ENCODE results near the gene POLE. TPM values are rescaled to one million over a fixed set of nuclear protein-coding genes. Genes with fewer than 3 reads are reported as not detected.

POLE gene, protein sequence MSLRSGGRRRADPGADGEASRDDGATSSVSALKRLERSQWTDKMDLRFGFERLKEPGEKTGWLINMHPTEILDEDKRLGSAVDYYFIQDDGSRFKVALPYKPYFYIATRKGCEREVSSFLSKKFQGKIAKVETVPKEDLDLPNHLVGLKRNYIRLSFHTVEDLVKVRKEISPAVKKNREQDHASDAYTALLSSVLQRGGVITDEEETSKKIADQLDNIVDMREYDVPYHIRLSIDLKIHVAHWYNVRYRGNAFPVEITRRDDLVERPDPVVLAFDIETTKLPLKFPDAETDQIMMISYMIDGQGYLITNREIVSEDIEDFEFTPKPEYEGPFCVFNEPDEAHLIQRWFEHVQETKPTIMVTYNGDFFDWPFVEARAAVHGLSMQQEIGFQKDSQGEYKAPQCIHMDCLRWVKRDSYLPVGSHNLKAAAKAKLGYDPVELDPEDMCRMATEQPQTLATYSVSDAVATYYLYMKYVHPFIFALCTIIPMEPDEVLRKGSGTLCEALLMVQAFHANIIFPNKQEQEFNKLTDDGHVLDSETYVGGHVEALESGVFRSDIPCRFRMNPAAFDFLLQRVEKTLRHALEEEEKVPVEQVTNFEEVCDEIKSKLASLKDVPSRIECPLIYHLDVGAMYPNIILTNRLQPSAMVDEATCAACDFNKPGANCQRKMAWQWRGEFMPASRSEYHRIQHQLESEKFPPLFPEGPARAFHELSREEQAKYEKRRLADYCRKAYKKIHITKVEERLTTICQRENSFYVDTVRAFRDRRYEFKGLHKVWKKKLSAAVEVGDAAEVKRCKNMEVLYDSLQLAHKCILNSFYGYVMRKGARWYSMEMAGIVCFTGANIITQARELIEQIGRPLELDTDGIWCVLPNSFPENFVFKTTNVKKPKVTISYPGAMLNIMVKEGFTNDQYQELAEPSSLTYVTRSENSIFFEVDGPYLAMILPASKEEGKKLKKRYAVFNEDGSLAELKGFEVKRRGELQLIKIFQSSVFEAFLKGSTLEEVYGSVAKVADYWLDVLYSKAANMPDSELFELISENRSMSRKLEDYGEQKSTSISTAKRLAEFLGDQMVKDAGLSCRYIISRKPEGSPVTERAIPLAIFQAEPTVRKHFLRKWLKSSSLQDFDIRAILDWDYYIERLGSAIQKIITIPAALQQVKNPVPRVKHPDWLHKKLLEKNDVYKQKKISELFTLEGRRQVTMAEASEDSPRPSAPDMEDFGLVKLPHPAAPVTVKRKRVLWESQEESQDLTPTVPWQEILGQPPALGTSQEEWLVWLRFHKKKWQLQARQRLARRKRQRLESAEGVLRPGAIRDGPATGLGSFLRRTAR (N-terminal part only)
- 10 to 100 TPM in 4 of 8 experiments, 1 to 10 TPM in 4; 4.6 to 80.2 (median 12.4) TPM for total RNA-seq

- Histone ChIP-seq H3K4me3 (peak within 1 kb of the TSS; percentile 73 to 91 (median 90)), H3K27ac (peak within 1 kb of the TSS in 1 of 2 donors; percentile 58), H3K4me1 (replicated peaks in 1 of 2) (peaks cover 0 to 5% of the 10 kb centered on the region in 2 donors)
- no CpG with 5 or more reads among the region's 134 CpGs for WGBS, 10 experiments
- ATAC-seq (replicated peaks in 6 of 8), result peak; percentile 88 to 96 (median 94)
- in situ Hi-C loops (cut with MboI; ENCODE audit: low pct_unique_long_range_greater_than_20kb in 2 of 9, low sequenced_read_pairs in 9 of 9, unreplicated experiment in 9 of 9), result no loop called here
Observed at GRCh38 chr12:132687211-132688164, at the start of gene POLE, which contains the start of gene PXMP2. TSS of gene POLE (minus strand) at chr12:132687342. CDS start at chr12:132687315, 27 bp downstream. TSS of gene PXMP2 (plus strand) at chr12:132687587. CDS start at chr12:132687671, 84 bp downstream.

GRCh38 chr12:132736913-132737312 is 49.8 kb upstream of the POLE start:
- H3K4me1 ChIP-seq (replicated peaks in 1 of 2), result no peaks in the 10 kb centered on the region
- H3K27ac ChIP-seq, result no peak overlapping the region
- ATAC-seq (replicated peaks in 6 of 8), result peak in 1 of 8 experiments; percentile 13
- in situ Hi-C loops (cut with MboI; ENCODE audit: low pct_unique_long_range_greater_than_20kb in 2 of 9, low sequenced_read_pairs in 9 of 9, unreplicated experiment in 9 of 9), result no loop called here
- H3K4me3 ChIP-seq, result no peak overlapping the region
- 89 to 100% (median 100%) methylated on average over 1 to 4 of the region's 15 CpGs; no CpG with 5 or more reads in 5 of the 10 experiments for WGBS, 10 experiments

DNA sequence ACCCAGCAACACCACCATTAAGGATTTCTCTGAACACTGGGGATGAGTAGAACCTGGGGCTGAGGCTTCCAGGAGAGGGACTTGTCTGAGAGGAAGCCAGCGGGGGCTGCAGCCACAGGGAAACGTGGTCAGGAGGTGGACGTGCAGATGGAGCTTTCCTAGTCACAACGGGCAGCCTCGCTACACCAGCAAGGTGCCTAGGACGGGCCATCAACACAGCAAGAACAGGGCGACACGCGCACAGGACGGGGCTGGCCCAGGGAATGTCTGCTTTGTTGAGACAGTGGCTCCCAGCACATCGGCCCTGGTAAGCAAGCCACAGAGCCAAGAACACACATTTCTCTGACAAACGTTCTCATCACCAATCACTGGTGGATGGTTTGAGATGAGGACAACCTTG is 49.2 kb upstream of the POLE start:
- no peak for ATAC-seq (replicated peaks in 6 of 8)
- Histone ChIP-seq H3K27ac (no peak overlapping the region), H3K4me1 (replicated peaks in 1 of 2) (no peaks in the 10 kb centered on the region), H3K4me3 (no peak overlapping the region)
- in situ Hi-C loops (cut with MboI; ENCODE audit: low pct_unique_long_range_greater_than_20kb in 2 of 9, low sequenced_read_pairs in 9 of 9, unreplicated experiment in 9 of 9), result no loop called here
- WGBS, 10 experiments, result 83 to 97% (median 94%) methylated on average over 1 to 9 of the region's 12 CpGs; no CpG with 5 or more reads in 6 of the 10 experiments

DNA sequence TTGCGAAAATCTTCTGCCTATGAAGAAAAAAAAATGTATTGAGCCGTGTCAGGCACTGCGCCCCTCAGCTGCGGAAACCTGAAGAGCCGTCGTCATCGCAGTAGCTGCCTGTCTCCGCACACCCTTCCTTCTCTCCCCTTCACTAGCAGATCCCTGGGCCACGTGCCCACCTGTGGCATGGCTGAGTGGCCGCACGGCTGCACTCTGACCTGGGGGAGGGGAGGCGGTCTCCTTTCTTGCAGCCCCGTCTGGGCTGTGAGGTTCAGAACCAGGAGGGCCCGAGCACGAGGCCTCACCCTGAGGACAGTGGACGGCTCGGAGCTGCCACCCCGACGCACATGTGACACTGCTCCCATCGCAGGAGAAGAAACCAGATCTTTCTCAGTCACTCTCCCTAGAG is 48.4 kb upstream of the POLE start:
- in situ Hi-C loops (cut with MboI; ENCODE audit: low pct_unique_long_range_greater_than_20kb in 2 of 9, low sequenced_read_pairs in 9 of 9, unreplicated experiment in 9 of 9), result no loop called here
- 95 to 100% (median 100%) methylated on average over 1 to 7 of the region's 20 CpGs; no CpG with 5 or more reads in 3 of the 10 experiments for WGBS, 10 experiments
- Histone ChIP-seq H3K4me3 (no peak overlapping the region), H3K27ac (no peak overlapping the region), H3K4me1 (replicated peaks in 1 of 2) (no peaks in the 10 kb centered on the region)
- ATAC-seq (replicated peaks in 6 of 8), result no peak

DNA sequence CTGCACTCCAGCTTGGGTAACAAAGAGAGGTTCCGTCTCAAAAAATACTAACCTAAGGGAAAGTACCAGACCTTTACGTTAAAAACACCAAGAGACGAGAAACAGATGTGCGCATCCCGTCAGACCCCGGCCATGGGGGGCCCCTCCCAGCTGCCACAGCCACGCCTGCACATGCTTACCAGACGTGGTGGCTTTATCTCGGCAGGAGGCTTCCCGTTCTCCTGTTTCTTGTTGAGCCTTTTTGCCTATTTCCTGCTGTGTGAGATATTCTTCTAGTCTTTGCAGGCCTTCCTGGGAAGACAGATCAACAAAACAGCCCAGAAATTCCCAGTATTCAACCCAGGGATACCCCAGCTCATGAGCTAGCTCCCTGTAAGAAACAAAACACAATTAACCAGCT is 47.1 kb upstream of the POLE start:
- H3K4me3 ChIP-seq, result no peak overlapping the region
- H3K4me1 ChIP-seq (replicated peaks in 1 of 2), result no peaks in the 10 kb centered on the region
- WGBS, 10 experiments, result 0 to 90% (median 78%) methylated on average over 1 to 6 of the region's 10 CpGs; no CpG with 5 or more reads in 3 of the 10 experiments
- in situ Hi-C loops (cut with MboI; ENCODE audit: low pct_unique_long_range_greater_than_20kb in 2 of 9, low sequenced_read_pairs in 9 of 9, unreplicated experiment in 9 of 9), result no loop called here
- ATAC-seq (replicated peaks in 6 of 8), result peak in 2 of 8 experiments; percentile 33 to 82
- H3K27ac ChIP-seq, result no peak overlapping the region

GRCh38 chr12:132731574-132731973 is 44.4 kb upstream of the POLE start:
- Histone ChIP-seq H3K27ac (no peak overlapping the region), H3K4me1 (replicated peaks in 1 of 2) (no peaks in the 10 kb centered on the region), H3K4me3 (no peak overlapping the region)
- ATAC-seq (replicated peaks in 6 of 8), result no peak
- 81 to 100% (median 95%) methylated on average over 1 to 14 of the region's 17 CpGs; no CpG with 5 or more reads in 2 of the 10 experiments for WGBS, 10 experiments
- in situ Hi-C loops (cut with MboI; ENCODE audit: low pct_unique_long_range_greater_than_20kb in 2 of 9, low sequenced_read_pairs in 9 of 9, unreplicated experiment in 9 of 9), result no loop called here

GRCh38 chr12:132730353-132730752 is 43.2 kb upstream of the POLE start:
- no peak overlapping the region for H3K27ac ChIP-seq
- WGBS, 10 experiments, result 60 to 100% (median 80%) methylated on average over 1 of the region's 11 CpGs; no CpG with 5 or more reads in 7 of the 10 experiments
- H3K4me3 ChIP-seq, result no peak overlapping the region
- no peak for ATAC-seq (replicated peaks in 6 of 8)
- in situ Hi-C loops (cut with MboI; ENCODE audit: low pct_unique_long_range_greater_than_20kb in 2 of 9, low sequenced_read_pairs in 9 of 9, unreplicated experiment in 9 of 9), result no loop called here
- H3K4me1 ChIP-seq (replicated peaks in 1 of 2), result no peaks in the 10 kb centered on the region

DNA sequence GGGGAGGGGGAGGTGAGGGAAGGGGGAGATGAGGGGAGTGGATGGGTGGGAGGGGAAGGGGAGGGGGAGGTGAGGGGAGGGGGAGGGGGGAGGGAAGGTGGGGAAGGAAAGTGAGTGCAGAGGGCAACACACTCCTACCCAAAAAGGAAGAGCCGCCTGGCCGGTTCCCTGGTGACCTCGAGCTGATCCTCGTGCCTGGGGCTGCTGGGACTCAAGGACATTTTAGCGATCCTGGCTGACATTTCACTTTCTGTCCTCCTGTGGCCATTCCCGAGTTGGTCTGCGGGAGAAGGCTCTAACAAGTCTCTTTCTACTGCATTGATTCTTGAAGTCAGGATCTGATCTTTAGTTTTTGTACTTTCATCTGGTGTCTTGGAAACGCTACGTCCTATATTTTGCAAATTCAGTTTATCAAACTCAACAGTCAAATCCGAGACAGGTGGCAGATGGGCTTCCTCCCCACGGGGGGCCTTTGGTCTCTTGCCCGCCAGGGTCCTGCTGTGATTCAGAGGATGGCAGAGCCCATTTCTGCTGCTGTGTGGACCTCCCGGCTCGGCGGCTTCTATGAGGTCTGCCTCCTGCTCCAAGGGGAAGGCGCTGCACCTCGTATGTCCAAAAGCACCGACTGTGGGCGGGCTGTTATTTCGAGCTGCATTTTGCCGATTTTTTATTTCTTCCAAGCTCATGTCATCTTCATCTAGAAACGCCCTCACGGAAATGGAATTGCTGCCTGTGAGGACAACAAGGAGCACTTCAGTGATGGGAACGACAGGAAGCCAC is 42.6 kb upstream of the POLE start:
- Histone ChIP-seq H3K4me1 (replicated peaks in 1 of 2) (no peaks in the 10 kb centered on the region), H3K4me3 (no peak overlapping the region), H3K27ac (no peak overlapping the region)
- WGBS, 10 experiments, result 73 to 100% (median 91%) methylated on average over 1 to 18 of the region's 24 CpGs; no CpG with 5 or more reads in 1 of the 10 experiments
- in situ Hi-C loops (cut with MboI; ENCODE audit: low pct_unique_long_range_greater_than_20kb in 2 of 9, low sequenced_read_pairs in 9 of 9, unreplicated experiment in 9 of 9), result no loop called here
- ATAC-seq (replicated peaks in 6 of 8), result no peak

DNA sequence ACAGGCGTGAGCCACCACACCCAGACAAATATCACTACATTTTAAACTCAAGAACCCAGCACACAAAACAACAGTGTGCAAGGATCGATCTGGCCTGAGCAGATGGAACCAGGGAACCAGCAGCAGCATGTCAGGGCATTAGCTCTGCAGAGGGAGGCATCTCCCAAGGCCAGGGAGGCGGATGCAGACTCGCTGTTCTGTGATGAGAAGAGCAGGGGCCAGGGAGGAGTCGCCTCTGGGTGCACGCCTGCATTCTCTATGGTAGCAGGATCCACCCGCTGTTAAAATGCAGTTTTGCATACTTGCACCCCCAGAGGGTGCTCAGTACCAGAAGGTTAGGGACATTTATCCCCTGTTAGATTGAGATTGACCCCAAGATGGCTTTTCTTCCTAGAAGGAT is 41.4 kb upstream of the POLE start:
- ATAC-seq (replicated peaks in 6 of 8), result peak in 3 of 8 experiments; percentile 26 to 86 (median 77)
- Histone ChIP-seq H3K27ac (no peak overlapping the region), H3K4me1 (replicated peaks in 1 of 2) (no peaks in the 10 kb centered on the region), H3K4me3 (no peak overlapping the region)
- WGBS, 10 experiments, result 30 to 100% (median 47%) methylated on average over 1 to 5 of the region's 7 CpGs; no CpG with 5 or more reads in 3 of the 10 experiments
- in situ Hi-C loops (cut with MboI; ENCODE audit: low pct_unique_long_range_greater_than_20kb in 2 of 9, low sequenced_read_pairs in 9 of 9, unreplicated experiment in 9 of 9), result no loop called here

- Histone ChIP-seq H3K4me1 (replicated peaks in 1 of 2) (no peaks in the 10 kb centered on the region), H3K4me3 (no peak overlapping the region), H3K27ac (no peak overlapping the region)
- 80 to 100% (median 96%) methylated on average over 1 to 15 of the region's 37 CpGs; no CpG with 5 or more reads in 3 of the 10 experiments for whole genome bisulfite sequencing, 10 experiments
- in situ Hi-C loops (cut with MboI; ENCODE audit: low pct_unique_long_range_greater_than_20kb in 2 of 9, low sequenced_read_pairs in 9 of 9, unreplicated experiment in 9 of 9), result no loop called here
- peak in 1 of 8 experiments; percentile 23 for ATAC-seq (replicated peaks in 6 of 8)
Observed at GRCh38 chr12:132727091-132727794, 40.1 kb upstream of the POLE start.

Data from motor neuron (in vitro differentiated cells).